Measurements from ENCODE around the gene KRT74. TPM values are rescaled to one million over a fixed set of nuclear protein-coding genes. Genes with fewer than 3 reads are reported as not detected.

The KRT74 gene
- polyA plus RNA-seq, 1 donor (not counting 4 experiments of a cell fraction or from before 2014, with no cell fraction given), result 0.17 TPM

DNA sequence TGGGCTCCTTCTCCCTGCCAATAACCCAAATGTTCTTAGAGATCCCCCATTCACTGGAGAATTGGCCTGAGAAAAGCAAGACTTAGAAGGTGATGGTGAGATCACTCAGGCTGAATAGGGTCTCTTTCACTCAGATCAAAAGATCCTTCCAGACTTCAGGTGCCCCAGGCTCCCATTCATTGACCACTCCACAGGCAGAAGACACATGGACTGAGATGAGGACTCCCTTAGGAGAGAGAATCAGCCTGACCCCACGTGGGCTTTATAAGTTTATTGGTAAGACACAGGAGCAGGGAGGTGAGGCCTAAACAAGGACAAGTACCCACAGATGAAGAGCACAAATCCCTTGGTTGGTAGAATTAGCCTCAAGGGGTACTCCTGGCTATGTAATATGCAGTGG is 33.7 kb upstream of the KRT74 start:
- dilution Hi-C loops (cut with MboI; ENCODE audit: extremely low pct_ligation_motif_present, low sequenced_read_pairs), result no loop called here
- H3K9me3 ChIP-seq (ENCODE audit: control insufficient read depth, low read depth, low read length), result no peaks in the 10 kb centered on the region

DNA sequence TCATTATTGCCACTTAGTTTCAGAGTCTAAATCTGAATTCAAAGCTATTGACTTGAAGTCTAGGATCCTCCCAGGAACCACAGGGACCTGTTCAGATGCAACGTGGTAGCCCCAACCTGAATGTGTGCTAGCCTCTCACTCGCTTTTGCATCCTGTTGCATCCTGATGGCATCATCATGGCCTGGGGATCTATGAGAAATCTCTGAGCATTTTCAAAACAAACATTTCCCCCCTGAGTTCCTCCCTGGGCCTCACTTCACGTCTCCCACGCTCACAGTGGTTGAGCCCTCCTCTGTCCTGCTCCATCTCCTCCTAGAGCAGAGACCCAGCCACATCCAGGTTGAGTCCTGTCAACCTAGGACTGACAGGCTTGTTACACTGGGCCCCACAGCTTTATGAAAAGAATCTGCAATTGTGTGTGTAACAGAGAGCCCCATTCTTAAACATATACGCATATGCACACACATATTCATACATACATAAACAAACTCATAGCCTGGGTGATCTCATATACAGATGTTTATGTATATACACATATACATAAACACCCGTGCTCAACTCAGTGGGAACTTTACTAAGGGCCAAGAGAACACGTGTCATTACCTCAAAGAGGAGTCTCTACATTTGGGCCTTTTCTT is 33.1 kb upstream of the KRT74 start:
- H3K9ac ChIP-seq (ENCODE audit: control insufficient read depth, extremely low read depth, insufficient read depth, low read length), result no peak overlapping the region
- no peaks in the 10 kb centered on the region for H3K36me3 ChIP-seq (ENCODE audit: control insufficient read depth in 2 of 2, extremely low read depth in 1 of 2, insufficient read depth in 2 of 2, low read length in 2 of 2)
- no peaks in the 10 kb centered on the region for H3K9me3 ChIP-seq (ENCODE audit: control insufficient read depth, low read depth, low read length)
- H3K27me3 ChIP-seq (ENCODE audit: control insufficient read depth, extremely low read depth, insufficient read depth, low read length), result peaks cover 25% of the 10 kb centered on the region
- H3K27ac ChIP-seq (ENCODE audit: control insufficient read depth, insufficient read depth, low read length), result no peak overlapping the region
- DNase-seq (ENCODE audit: low read depth, low spot score) (no peak), FAIRE-seq (no peak)
- no peaks in the 10 kb centered on the region for H3K79me2 ChIP-seq (ENCODE audit: control insufficient read depth, insufficient read depth, low read length)
- no peaks in the 10 kb centered on the region for H4K20me1 ChIP-seq (ENCODE audit: control insufficient read depth, extremely low read depth, insufficient read depth, low read length)
- H3K4me2 ChIP-seq (ENCODE audit: control insufficient read depth, extremely low read depth, insufficient read depth, low read depth, low read length), result no peak overlapping the region
- no peak overlapping the region for H2AFZ ChIP-seq (ENCODE audit: control insufficient read depth, low read length)
- dilution Hi-C loops (cut with MboI; ENCODE audit: extremely low pct_ligation_motif_present, low sequenced_read_pairs), result no loop called here
- H3K4me1 ChIP-seq (ENCODE audit: control insufficient read depth, extremely low read depth, insufficient read depth, low read length), result no peaks in the 10 kb centered on the region
- no peak overlapping the region for H3K4me3 ChIP-seq (ENCODE audit: control insufficient read depth in 2 of 3, extremely low read depth in 1 of 3, insufficient read depth in 2 of 3, low read depth in 1 of 3, low read length in 3 of 3)
- H3K9me1 ChIP-seq (ENCODE audit: control insufficient read depth, extremely low read depth, insufficient read depth, low read length), result no peaks in the 10 kb centered on the region
- TF ChIP-seq CTCF (optimal IDR thresholded peaks at IDR 0.05 in 1 of 3, IDR thresholded peaks at IDR 0.05 in 1 of 3, conservative IDR thresholded peaks at IDR 0.05 in 1 of 3; ENCODE audit: extremely low read depth in 1 of 3, insufficient read depth in 2 of 3, low read length in 3 of 3) (no peak), EZH2 (IDR thresholded peaks at IDR 0.05; ENCODE audit: low read length) (no peak)

More for the DNA sequence above, 33.7 kb upstream of the KRT74 start:
- Histone ChIP-seq H2AFZ (ENCODE audit: control insufficient read depth, low read length) (no peak overlapping the region), H4K20me1 (ENCODE audit: control insufficient read depth, extremely low read depth, insufficient read depth, low read length) (no peaks in the 10 kb centered on the region), H3K79me2 (ENCODE audit: control insufficient read depth, insufficient read depth, low read length) (no peaks in the 10 kb centered on the region), H3K27ac (ENCODE audit: control insufficient read depth, insufficient read depth, low read length) (no peak overlapping the region), H3K36me3 (ENCODE audit: control insufficient read depth in 2 of 2, extremely low read depth in 1 of 2, insufficient read depth in 2 of 2, low read length in 2 of 2) (no peaks in the 10 kb centered on the region), H3K4me3 (ENCODE audit: control insufficient read depth in 2 of 3, extremely low read depth in 1 of 3, insufficient read depth in 2 of 3, low read depth in 1 of 3, low read length in 3 of 3) (no peak overlapping the region), H3K27me3 (ENCODE audit: control insufficient read depth, extremely low read depth, insufficient read depth, low read length) (peaks cover 21% of the 10 kb centered on the region), H3K9ac (ENCODE audit: control insufficient read depth, extremely low read depth, insufficient read depth, low read length) (no peak overlapping the region), H3K4me2 (ENCODE audit: control insufficient read depth, extremely low read depth, insufficient read depth, low read depth, low read length) (no peak overlapping the region), H3K9me1 (ENCODE audit: control insufficient read depth, extremely low read depth, insufficient read depth, low read length) (no peaks in the 10 kb centered on the region), H3K4me1 (ENCODE audit: control insufficient read depth, extremely low read depth, insufficient read depth, low read length) (no peaks in the 10 kb centered on the region)
- DNase-seq (ENCODE audit: low read depth, low spot score) (no peak), FAIRE-seq (no peak)
- TF ChIP-seq CTCF (optimal IDR thresholded peaks at IDR 0.05 in 1 of 3, IDR thresholded peaks at IDR 0.05 in 1 of 3, conservative IDR thresholded peaks at IDR 0.05 in 1 of 3; ENCODE audit: extremely low read depth in 1 of 3, insufficient read depth in 2 of 3, low read length in 3 of 3) (no peak), EZH2 (IDR thresholded peaks at IDR 0.05; ENCODE audit: low read length) (no peak)
